Left kidney (tissue), 2 donors: ENCODE data around the gene FHIT. TPM values are rescaled to one million over a fixed set of nuclear protein-coding genes. Genes with fewer than 3 reads are reported as not detected.
"Not testable (repeated sequence)": the region's sequence is repeated elsewhere in the genome, so short reads cannot be mapped to it uniquely, and the experiment has no call there.

Source experiments
- DNase-seq: peaks from one replicate; pipeline ENCODE4 v3.0.0-alpha.2; 2013
- polyA plus RNA-seq: library from polyadenylated mRNA; unstranded; fragments of 120-200 nt; gene quantifications from one replicate; pipeline ENCODE4 v1.2.1, GENCODE V29; 2013; ENCODE audit not compliant: insufficient read length

Gene FHIT
- polyA plus RNA-seq, 1 donor = 25.0 TPM

DNA sequence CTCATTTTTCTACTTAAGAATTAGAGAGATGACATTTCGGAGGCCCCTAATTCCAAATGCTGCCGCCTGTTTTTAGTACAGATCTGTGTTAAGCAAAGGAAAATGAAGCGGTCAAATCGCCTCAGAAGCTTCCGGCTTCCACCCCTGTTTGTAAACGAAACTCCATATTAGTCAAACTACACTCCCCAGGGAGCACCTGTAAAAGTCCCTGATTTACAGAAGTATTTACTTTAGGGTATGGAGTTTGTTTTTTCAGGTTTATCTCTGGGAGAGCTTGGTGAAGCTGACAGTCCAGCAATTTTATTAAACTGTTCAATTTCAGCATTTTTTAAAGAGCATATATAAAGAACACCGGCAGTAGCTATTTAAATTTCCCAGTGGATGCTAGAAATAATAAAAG lies 319.8 kb downstream of the FHIT start:
- DNase-seq = no peak

DNA sequence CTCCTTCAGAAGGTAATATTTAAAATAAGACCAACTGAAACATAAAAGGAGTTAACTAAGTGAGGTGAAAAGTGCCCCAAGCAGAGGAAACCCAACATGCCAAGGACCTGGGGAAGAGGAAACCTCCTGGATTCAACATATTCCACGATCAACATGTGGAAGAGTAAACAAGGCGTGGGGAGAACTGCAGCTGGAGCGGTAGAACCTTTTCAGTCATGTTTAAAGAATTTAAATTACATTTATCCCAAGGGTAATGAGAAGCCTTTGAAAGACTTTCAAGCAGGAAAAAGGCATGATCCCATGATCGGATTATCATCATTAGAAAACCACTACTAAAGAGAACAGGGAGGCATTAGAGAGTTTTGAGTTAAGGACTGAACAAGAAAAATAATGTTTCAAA lies 330.7 kb downstream of the FHIT start:
- DNase-seq = no peak

DNA sequence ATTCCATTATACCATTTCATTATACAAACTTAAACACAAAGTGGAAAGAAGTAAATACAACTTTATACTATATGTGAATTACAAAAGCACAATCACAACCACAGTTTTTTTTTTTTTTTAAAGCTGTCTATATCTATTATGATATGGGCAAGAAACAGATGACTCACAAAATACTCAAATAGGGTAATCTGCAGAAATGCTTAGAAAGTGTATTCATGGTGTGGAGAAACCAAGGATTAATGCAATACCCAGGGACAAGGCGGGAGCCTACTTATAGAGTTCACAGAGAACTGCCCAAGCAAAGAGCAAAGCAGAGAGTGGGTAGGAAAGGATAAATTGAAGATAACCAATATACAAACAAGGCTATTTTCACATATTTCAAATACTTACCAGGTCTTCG lies 332.0 kb downstream of the FHIT start:
- DNase-seq = no peak

- no peak for DNase-seq
Measured at GRCh38 chr3:60917141-60917540, 334.1 kb downstream of the FHIT start.

DNA sequence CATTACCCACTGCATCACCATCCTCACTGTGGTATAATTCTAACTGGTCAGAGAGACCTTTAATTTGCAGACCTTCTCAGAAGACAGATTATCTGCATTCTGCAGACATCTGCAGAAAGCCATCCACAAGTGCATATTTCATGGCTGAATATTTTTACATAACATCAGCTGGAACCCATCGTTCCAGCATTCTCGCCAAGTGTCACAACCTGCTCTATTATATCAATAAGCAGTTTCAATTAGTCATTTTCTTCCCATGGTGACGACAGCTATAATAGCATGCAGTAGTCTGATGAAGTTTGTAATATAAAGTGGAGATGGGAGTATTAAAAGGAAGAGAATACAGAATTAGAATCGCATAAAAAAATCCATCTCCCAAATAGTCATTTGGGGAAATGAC lies 334.7 kb downstream of the FHIT start:
- DNase-seq = no peak

DNA sequence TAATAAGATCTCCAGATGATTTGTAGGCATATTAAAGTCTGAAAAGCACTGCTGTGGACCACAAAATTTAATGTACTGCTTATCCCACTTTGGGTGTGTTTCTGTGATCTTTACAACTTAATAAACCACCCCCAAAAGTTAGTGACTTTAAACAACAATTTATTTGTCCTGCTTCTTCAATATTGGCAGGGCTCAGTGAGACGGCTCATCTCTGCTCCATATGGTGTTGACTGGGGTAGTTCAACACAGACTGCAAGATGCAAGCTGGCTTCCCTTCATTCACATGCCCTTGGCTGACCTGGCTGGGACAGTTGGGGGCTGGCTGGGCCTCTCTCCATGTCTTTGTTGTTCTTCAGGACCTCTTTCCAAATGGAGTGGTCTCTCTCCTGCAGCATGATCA lies 337.8 kb downstream of the FHIT start:
- no peak for DNase-seq

GRCh38 chr3:60912876-60913275 lies 338.4 kb downstream of the FHIT start:
- no peak for DNase-seq

DNA sequence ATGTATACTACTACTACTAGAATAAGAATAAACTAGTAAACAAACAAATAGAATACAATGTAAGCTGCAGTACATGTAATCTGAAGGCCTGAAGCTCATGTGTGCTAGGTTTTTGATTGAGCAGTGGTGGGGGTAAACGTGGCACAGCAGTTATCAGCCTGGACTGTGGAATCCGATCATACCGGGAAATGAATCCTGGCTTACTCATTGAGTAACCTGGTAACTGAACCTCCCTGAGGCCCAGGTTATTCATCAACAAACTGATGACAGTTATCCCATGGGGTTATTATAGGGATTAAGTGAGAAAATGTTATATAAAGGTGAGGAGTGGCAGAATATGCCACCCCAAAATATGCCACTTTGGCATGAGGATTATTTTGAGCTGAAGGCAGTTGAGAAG lies 339.1 kb downstream of the FHIT start:
- no peak for DNase-seq

GRCh38 chr3:60909526-60909925 lies 341.7 kb downstream of the FHIT start:
- no peak for DNase-seq

DNA sequence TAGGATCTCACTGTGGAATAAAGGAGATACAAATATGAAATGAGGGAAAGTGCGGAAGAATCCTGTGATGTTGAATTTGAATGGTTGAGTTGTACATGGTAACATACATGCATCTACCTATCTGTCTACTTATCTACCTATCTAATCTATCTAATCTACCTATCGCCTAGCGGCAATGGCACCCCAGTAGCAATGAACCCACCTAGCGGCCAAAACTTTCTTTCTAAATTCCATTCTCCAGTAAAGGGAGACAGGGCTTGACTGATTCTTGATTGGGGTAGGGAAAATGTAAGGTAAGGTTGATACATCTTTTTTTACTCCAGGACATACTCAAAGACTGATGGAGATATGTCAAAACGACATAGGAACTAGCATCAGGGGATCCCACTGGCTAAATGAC lies 345.0 kb downstream of the FHIT start:
- DNase-seq = no peak

- no peak for DNase-seq
Measured at GRCh38 chr3:60898321-60898720, 352.9 kb downstream of the FHIT start.

DNA sequence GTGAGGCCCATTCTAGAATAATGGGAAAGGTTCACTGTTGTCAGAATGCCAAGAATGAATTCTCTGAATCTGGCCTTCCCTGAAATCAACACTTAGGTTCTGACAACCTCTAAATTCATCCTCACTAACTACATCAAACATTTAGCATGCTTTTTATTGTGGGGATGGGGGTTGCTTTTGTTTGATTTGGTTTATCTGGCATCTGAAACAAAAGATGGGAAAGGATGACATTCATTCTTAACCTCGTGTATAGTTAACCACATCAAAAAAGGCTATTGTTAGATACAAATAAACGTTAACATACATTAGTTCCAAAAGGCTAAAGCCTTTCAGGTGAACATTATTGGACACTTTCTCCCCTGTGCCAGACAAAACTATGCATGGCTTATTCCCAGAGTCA lies 357.3 kb downstream of the FHIT start:
- DNase-seq = no peak

DNA sequence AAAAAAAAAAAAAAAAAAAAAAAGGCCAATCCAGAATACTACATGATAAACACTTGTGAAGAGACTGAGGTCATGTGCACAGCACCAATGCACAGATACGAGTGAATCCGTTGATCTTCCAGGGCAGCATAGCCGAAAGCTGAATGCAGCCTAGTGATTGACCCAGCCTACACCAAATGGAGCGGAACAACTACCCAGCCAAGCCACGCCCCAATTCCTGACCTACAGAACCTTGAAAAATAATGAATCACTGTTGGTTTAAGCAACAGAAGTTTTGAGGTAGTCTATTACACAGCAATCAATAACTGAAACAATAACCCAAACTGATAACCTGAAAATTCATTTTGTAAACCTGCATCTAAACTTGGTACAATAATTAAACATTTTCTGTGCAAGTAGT lies 361.0 kb downstream of the FHIT start:
- no peak for DNase-seq

- not testable (repeated sequence) for DNase-seq
Measured at GRCh38 chr3:60888952-60889351, 362.3 kb downstream of the FHIT start.

DNA sequence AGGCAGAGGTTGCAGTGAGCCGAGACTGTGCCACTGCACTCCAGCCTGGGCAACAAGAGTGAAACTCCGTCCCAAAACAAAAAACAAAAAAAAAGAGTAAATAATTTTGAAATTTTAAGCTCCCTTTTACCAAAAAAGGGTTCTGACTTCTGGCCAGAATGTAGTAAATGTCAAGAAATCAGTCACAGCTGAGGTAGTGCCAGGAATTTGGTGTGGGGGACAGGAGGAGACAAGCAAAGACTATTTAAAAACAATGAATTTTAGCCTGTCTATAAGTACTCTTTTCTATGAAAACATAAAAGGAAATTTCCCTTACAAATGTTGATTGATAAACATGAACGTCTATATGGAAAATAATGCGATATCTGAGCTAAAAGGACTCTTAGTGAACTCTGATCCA lies 363.7 kb downstream of the FHIT start:
- DNase-seq = no peak

GRCh38 chr3:60886518-60886917 lies 364.7 kb downstream of the FHIT start:
- DNase-seq = no peak

- no peak for DNase-seq
Measured at GRCh38 chr3:60884005-60884404, 367.2 kb downstream of the FHIT start.

DNA sequence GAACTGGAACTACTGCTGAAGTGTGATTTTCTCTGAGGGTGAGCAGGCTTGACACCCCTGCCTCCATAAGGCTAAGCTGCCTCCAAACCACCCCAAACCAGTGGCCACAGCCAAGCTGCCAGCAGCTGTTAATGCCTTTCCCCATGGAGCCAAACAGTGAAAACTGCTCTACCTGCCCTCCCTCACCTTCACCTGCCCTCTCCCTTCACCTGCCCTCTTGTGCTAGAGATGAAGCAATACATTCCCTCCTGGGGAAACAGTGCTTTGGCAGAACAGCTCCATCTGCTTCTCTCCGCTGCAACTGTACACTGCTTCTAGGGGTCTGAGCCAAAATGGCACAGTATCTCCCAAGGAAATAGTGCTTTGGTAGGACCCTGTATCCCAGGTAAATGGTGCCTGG lies 374.1 kb downstream of the FHIT start:
- no peak for DNase-seq

GRCh38 chr3:60870396-60870795 lies 380.9 kb downstream of the FHIT start:
- DNase-seq = no peak

- DNase-seq = no peak
Measured at GRCh38 chr3:60867200-60867599, 384.1 kb downstream of the FHIT start.

- DNase-seq = no peak
Measured at GRCh38 chr3:60856257-60857046, 394.8 kb downstream of the FHIT start.

DNA sequence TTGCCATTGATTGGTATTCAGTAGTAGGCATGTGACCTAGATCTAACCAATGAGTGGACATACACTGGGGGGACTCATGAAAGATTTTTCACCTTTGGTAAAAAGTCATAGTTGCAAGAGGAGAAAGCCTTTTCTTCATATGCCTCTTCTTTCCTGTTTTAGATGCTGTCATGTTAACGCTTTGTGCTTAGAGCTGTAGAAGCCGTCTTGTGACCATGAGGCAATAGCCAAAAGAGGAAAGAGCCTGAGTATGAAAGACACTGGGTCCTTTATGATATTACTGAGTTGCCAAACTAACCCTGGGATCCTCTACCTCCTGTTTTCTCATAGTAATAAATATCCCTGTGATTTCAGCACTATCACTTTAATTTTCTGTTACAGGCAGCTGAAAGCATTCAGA lies 396.0 kb downstream of the FHIT start:
- DNase-seq = no peak

GRCh38 chr3:60854791-60855190 lies 396.5 kb downstream of the FHIT start:
- DNase-seq = no peak

- no peak for DNase-seq
Measured at GRCh38 chr3:60847791-60848190, 403.5 kb downstream of the FHIT start.

DNA sequence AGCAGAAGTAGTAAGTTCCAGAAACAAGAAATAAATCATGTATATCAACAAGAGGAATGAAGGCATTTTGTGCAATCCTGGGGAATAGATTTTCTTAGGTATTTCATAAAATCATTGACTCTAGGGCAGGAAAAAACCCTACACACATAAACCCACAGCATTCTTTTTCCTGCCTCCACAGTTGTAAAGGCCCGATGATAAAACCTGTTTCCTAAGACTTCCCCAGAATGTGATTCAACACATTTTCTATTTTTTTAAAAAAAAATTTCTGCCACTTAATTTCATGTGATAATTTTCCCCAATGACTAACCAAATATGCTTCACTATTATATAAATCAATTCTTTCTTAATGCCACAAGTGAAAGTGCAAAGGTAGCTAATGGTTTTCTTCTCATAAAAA lies 407.0 kb downstream of the FHIT start:
- no peak for DNase-seq
